WTC11 (cell line): ENCODE results near the gene COL5A1. TPM values are rescaled to one million over a fixed set of nuclear protein-coding genes. Genes with fewer than 3 reads are reported as not detected.

Source experiments
- ATAC-seq: fragments of 200-7000 bp; cut with Tn5 transposase; 2 replicates; pipeline ENCODE4 v1.10.0; 2021; ENCODE audit warnings: mild to moderate bottlenecking, moderate library complexity
- CTCF ChIA-PET: fragments of 300-600 bp; sonication (Branson Sonifier 250); formaldehyde crosslinking; loops from one replicate; lab custom pipeline; 2021; ENCODE audit warnings: antibody characterized with exemption; lab: Charles Lee
- POLR2A ChIA-PET: fragments of 350-600 bp; sonication (Branson Sonifier 250); formaldehyde crosslinking; loops from one replicate; lab custom pipeline; 2021; ENCODE audit warnings: antibody characterized with exemption; lab: Charles Lee
- DNase-seq: peaks from one replicate; pipeline ENCODE4 v3.0.0; 2021; ENCODE audit warnings: low spot score
- H3K27ac Mint-ChIP-seq: 2 replicates; pipeline ENCODE4 v1.8.0; 2021; ENCODE audit warnings: mixed read lengths
- H3K27me3 Mint-ChIP-seq: 2 replicates; pipeline ENCODE4 v1.8.0; 2021; ENCODE audit warnings: low read depth, mild to moderate bottlenecking, moderate library complexity, mixed read lengths
- H3K36me3 Mint-ChIP-seq: 2 replicates; pipeline ENCODE4 v1.8.0; 2021; ENCODE audit warnings: mixed read lengths
- H3K4me1 Mint-ChIP-seq: 2 replicates; pipeline ENCODE4 v1.8.0; 2022; ENCODE audit warnings: mixed read lengths
- H3K4me3 Mint-ChIP-seq: 2 replicates; pipeline ENCODE4 v1.8.0; 2021; ENCODE audit warnings: mild to moderate bottlenecking, moderate library complexity, mixed read lengths
- H3K9me3 Mint-ChIP-seq: 2 replicates; pipeline ENCODE4 v1.8.0; 2021; ENCODE audit warnings: mixed read lengths
- CREB1 ChIP-seq: sonication (generic); formaldehyde crosslinking; IDR thresholded peaks from 2 replicates; pipeline ENCODE4 v1.8.0; 2023; ENCODE audit warnings: mild to moderate bottlenecking, missing genetic modification reagents
- ELF4 ChIP-seq: sonication (generic); formaldehyde crosslinking; IDR thresholded peaks from 2 replicates; pipeline ENCODE4 v1.8.1; 2022; ENCODE audit warnings: low read depth, mild to moderate bottlenecking, moderate library complexity, missing genetic modification reagents
- ESRRA ChIP-seq: sonication (generic); formaldehyde crosslinking; IDR thresholded peaks from 2 replicates; pipeline ENCODE4 v1.8.1; 2022; ENCODE audit warnings: mild to moderate bottlenecking, missing genetic modification reagents, borderline replicate concordance
- FOXJ3 ChIP-seq: sonication (generic); formaldehyde crosslinking; IDR thresholded peaks from 2 replicates; pipeline ENCODE4 v1.9.0; 2021; ENCODE audit warnings: missing genetic modification reagents, mild to moderate bottlenecking, borderline replicate concordance
- GRHL2 ChIP-seq: fragments of 250-450 bp; sonication (Bioruptor Pico); IDR thresholded peaks from 2 replicates; pipeline ENCODE4 v1.8.0; 2022; ENCODE audit warnings: mild to moderate bottlenecking, moderate library complexity; ENCODE audit not compliant: insufficient replicate concordance, severe bottlenecking
- RELA ChIP-seq: sonication (generic); formaldehyde crosslinking; IDR thresholded peaks from 2 replicates; pipeline ENCODE4 v1.8.1; 2022; ENCODE audit warnings: missing genetic modification reagents, mild to moderate bottlenecking, borderline replicate concordance
- SOX15 ChIP-seq: fragments of 250-450 bp; sonication (Bioruptor Pico); IDR thresholded peaks from 2 replicates; pipeline ENCODE4 v1.9.0; 2021; ENCODE audit warnings: mild to moderate bottlenecking
- TP53 ChIP-seq: sonication (generic); formaldehyde crosslinking; IDR thresholded peaks from 2 replicates; pipeline ENCODE4 v1.8.1; 2023; ENCODE audit warnings: mild to moderate bottlenecking, missing genetic modification reagents
- ZBTB21 ChIP-seq: sonication (generic); formaldehyde crosslinking; IDR thresholded peaks from 2 replicates; pipeline ENCODE4 v1.8.1; 2023; ENCODE audit warnings: mild to moderate bottlenecking, missing genetic modification reagents, borderline replicate concordance
- ZNF121 ChIP-seq: sonication (generic); formaldehyde crosslinking; IDR thresholded peaks from 2 replicates; pipeline ENCODE4 v1.8.0; 2023; ENCODE audit warnings: missing genetic modification reagents
- ZNF317 ChIP-seq: sonication (generic); formaldehyde crosslinking; IDR thresholded peaks from 2 replicates; pipeline ENCODE4 v1.8.1; 2023; ENCODE audit warnings: low read depth, mild to moderate bottlenecking, moderate library complexity, missing genetic modification reagents, borderline replicate concordance
- ZNF396 ChIP-seq: fragments of 250-450 bp; sonication (Bioruptor Pico); IDR thresholded peaks from 2 replicates; pipeline ENCODE4 v1.8.0; 2021; ENCODE audit warnings: mild to moderate bottlenecking, moderate library complexity, borderline replicate concordance
- ZNF423 ChIP-seq: fragments of 250-450 bp; sonication (Bioruptor Pico); IDR thresholded peaks from 2 replicates; pipeline ENCODE4 v2.1.2; 2022; ENCODE audit warnings: mild to moderate bottlenecking, moderate library complexity
- total RNA-seq: library from RNA; stranded (reverse); gene quantifications from 3 replicates; pipeline ENCODE4 v1.2.3, GENCODE V29; 2021
- TF ChIP-seq, protein P1 (sequence below): sonication (generic); formaldehyde crosslinking; IDR thresholded peaks from 2 replicates; pipeline ENCODE4 v1.8.0; 2023; ENCODE audit warnings: missing genetic modification reagents
- TF ChIP-seq, protein P2 (sequence below): fragments of 250-450 bp; sonication (Bioruptor Pico); IDR thresholded peaks from 2 replicates; pipeline ENCODE4 v1.9.0; 2021; ENCODE audit warnings: mild to moderate bottlenecking, borderline replicate concordance
- TF ChIP-seq, protein P3 (sequence below): sonication (generic); formaldehyde crosslinking; IDR thresholded peaks from 2 replicates; pipeline ENCODE4 v1.8.0; 2022; ENCODE audit warnings: missing genetic modification reagents
- TF ChIP-seq, protein P4 (sequence below): sonication (generic); formaldehyde crosslinking; IDR thresholded peaks from 2 replicates; pipeline ENCODE4 v1.8.0; 2022; ENCODE audit warnings: mild to moderate bottlenecking, missing genetic modification reagents
- TF ChIP-seq, protein P5 (sequence below): fragments of 200-600 bp; IDR thresholded peaks from 2 replicates; pipeline ENCODE4 v1.8.0; 2022; ENCODE audit warnings: antibody characterized with exemption
- TF ChIP-seq, protein P6 (sequence below): sonication (generic); formaldehyde crosslinking; IDR thresholded peaks from 2 replicates; pipeline ENCODE4 v1.8.0; 2022; ENCODE audit warnings: mild to moderate bottlenecking, missing genetic modification reagents
- TF ChIP-seq, protein P7 (sequence below): sonication (generic); formaldehyde crosslinking; IDR thresholded peaks from 2 replicates; pipeline ENCODE4 v1.8.0; 2022; ENCODE audit warnings: mild to moderate bottlenecking, missing genetic modification reagents

Gene COL5A1
- total RNA-seq, 1 experiment from 2014 or later, result 13.5 TPM

DNA sequence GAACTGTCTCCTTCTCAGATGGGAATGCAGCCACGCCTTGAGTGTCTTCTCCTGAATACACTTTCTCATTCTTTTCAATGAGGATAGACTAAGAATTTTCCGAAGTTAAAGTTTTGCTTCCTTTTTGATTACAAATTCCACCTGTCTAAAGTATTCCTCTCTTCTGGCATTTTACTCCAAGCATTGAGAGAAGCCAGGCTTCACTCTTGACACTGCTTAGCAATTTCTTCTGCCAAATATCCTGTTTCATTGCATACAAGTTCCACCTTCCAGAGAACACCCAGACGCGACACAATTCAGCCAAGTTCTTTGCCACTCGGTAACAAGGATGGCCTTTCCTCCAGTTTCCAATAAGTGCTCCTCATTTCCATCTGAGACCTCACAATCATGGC is 35.6 kb upstream of the COL5A1 start:
- DNase-seq (no peak), ATAC-seq (no peak)
- no peaks in the 10 kb centered on the region for H3K4me1 Mint-ChIP-seq
- H3K27me3 Mint-ChIP-seq, result no peaks in the 10 kb centered on the region
- H3K4me3 Mint-ChIP-seq, result no peak overlapping the region
- CTCF ChIA-PET, result no interaction called here
- H3K36me3 Mint-ChIP-seq, result no peaks in the 10 kb centered on the region
- TF ChIP-seq ESRRA (CRISPR knock-in tag) (no peak), SOX15 (CRISPR knock-in tag) (no peak), ZNF121 (CRISPR knock-in tag) (no peak), ZNF396 (CRISPR knock-in tag) (no peak), CREB1 (no peak), ZNF317 (CRISPR knock-in tag) (no peak), GRHL2 (CRISPR knock-in tag) (no peak), ZNF423 (CRISPR knock-in tag) (no peak)
- TF ChIP-seq, protein P1, sequence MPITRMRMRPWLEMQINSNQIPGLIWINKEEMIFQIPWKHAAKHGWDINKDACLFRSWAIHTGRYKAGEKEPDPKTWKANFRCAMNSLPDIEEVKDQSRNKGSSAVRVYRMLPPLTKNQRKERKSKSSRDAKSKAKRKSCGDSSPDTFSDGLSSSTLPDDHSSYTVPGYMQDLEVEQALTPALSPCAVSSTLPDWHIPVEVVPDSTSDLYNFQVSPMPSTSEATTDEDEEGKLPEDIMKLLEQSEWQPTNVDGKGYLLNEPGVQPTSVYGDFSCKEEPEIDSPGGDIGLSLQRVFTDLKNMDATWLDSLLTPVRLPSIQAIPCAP (CRISPR knock-in tag), result no peak
- TF ChIP-seq, protein P2, sequence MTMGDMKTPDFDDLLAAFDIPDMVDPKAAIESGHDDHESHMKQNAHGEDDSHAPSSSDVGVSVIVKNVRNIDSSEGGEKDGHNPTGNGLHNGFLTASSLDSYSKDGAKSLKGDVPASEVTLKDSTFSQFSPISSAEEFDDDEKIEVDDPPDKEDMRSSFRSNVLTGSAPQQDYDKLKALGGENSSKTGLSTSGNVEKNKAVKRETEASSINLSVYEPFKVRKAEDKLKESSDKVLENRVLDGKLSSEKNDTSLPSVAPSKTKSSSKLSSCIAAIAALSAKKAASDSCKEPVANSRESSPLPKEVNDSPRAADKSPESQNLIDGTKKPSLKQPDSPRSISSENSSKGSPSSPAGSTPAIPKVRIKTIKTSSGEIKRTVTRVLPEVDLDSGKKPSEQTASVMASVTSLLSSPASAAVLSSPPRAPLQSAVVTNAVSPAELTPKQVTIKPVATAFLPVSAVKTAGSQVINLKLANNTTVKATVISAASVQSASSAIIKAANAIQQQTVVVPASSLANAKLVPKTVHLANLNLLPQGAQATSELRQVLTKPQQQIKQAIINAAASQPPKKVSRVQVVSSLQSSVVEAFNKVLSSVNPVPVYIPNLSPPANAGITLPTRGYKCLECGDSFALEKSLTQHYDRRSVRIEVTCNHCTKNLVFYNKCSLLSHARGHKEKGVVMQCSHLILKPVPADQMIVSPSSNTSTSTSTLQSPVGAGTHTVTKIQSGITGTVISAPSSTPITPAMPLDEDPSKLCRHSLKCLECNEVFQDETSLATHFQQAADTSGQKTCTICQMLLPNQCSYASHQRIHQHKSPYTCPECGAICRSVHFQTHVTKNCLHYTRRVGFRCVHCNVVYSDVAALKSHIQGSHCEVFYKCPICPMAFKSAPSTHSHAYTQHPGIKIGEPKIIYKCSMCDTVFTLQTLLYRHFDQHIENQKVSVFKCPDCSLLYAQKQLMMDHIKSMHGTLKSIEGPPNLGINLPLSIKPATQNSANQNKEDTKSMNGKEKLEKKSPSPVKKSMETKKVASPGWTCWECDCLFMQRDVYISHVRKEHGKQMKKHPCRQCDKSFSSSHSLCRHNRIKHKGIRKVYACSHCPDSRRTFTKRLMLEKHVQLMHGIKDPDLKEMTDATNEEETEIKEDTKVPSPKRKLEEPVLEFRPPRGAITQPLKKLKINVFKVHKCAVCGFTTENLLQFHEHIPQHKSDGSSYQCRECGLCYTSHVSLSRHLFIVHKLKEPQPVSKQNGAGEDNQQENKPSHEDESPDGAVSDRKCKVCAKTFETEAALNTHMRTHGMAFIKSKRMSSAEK (CRISPR knock-in tag), result no peak
- 0 out of 2 replicates have a peak, but pooled peaks cover 3% of the 10 kb centered on the region for H3K9me3 Mint-ChIP-seq
- no peak overlapping the region for H3K27ac Mint-ChIP-seq
- POLR2A ChIA-PET, result no interaction called here

DNA sequence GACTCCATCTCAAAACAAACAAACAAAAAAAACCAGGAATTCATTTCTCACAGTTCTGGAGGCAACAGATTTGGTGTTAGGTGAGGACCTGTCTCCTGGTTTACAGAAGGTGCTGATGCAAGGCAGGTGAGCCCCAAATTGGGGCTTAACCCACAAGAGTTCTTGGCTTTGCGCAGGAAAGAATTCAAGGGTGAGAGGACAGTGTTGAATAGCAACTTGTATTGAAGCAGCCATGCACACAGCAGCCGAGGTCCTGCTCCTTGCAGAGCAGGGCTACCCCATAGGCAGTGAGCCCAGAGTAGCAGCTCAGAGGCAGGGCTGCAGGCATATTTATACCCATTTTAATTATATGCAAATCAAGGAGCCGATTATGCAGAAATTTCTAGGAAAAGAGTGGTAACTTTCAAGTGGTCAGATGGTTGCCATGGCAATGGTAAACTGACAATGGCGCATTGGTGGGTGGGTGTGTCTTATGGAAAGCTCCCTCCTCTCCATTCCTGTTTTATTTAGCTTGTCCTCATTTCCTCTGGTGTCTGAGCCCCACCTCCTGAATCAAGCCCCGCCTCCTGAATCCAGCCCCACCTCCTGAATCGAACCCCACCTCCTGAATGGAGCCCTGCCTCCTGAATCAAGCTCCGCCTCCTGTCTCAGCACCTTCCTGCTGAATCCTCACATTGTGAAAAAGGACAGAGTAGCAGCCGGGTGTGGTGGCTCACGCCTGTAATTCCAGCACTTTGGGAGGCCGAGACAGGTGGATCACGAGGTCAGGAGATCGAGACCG is 34.5 kb upstream of the COL5A1 start:
- ATAC-seq (peak; percentile 91), DNase-seq (peak; percentile 70)
- peaks cover 5% of the 10 kb centered on the region for H3K36me3 Mint-ChIP-seq
- H3K4me1 Mint-ChIP-seq, result no peaks in the 10 kb centered on the region
- ChIA-PET CTCF (interaction anchor here (1.0 kb wide), 1 partner anchor 36 kb away, joined by 3 read pairs; no protein-coding TSS in a partner anchor), POLR2A (no interaction called here)
- H3K4me3 Mint-ChIP-seq, result no peak overlapping the region
- H3K9me3 Mint-ChIP-seq, result peaks cover 14% of the 10 kb centered on the region
- H3K27me3 Mint-ChIP-seq, result no peaks in the 10 kb centered on the region; the same call in 1 of the 2 replicates
- no peak overlapping the region for H3K27ac Mint-ChIP-seq
- TF ChIP-seq, protein P3, sequence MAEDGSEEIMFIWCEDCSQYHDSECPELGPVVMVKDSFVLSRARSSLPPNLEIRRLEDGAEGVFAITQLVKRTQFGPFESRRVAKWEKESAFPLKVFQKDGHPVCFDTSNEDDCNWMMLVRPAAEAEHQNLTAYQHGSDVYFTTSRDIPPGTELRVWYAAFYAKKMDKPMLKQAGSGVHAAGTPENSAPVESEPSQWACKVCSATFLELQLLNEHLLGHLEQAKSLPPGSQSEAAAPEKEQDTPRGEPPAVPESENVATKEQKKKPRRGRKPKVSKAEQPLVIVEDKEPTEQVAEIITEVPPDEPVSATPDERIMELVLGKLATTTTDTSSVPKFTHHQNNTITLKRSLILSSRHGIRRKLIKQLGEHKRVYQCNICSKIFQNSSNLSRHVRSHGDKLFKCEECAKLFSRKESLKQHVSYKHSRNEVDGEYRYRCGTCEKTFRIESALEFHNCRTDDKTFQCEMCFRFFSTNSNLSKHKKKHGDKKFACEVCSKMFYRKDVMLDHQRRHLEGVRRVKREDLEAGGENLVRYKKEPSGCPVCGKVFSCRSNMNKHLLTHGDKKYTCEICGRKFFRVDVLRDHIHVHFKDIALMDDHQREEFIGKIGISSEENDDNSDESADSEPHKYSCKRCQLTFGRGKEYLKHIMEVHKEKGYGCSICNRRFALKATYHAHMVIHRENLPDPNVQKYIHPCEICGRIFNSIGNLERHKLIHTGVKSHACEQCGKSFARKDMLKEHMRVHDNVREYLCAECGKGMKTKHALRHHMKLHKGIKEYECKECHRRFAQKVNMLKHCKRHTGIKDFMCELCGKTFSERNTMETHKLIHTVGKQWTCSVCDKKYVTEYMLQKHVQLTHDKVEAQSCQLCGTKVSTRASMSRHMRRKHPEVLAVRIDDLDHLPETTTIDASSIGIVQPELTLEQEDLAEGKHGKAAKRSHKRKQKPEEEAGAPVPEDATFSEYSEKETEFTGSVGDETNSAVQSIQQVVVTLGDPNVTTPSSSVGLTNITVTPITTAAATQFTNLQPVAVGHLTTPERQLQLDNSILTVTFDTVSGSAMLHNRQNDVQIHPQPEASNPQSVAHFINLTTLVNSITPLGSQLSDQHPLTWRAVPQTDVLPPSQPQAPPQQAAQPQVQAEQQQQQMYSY, result no peak
- TF ChIP-seq, protein P4, sequence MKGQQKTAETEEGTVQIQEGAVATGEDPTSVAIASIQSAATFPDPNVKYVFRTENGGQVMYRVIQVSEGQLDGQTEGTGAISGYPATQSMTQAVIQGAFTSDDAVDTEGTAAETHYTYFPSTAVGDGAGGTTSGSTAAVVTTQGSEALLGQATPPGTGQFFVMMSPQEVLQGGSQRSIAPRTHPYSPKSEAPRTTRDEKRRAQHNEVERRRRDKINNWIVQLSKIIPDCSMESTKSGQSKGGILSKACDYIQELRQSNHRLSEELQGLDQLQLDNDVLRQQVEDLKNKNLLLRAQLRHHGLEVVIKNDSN (CRISPR knock-in tag), result no peak
- no peak for TF ChIP-seq ZBTB21 (CRISPR knock-in tag)
- TF ChIP-seq, protein P5, sequence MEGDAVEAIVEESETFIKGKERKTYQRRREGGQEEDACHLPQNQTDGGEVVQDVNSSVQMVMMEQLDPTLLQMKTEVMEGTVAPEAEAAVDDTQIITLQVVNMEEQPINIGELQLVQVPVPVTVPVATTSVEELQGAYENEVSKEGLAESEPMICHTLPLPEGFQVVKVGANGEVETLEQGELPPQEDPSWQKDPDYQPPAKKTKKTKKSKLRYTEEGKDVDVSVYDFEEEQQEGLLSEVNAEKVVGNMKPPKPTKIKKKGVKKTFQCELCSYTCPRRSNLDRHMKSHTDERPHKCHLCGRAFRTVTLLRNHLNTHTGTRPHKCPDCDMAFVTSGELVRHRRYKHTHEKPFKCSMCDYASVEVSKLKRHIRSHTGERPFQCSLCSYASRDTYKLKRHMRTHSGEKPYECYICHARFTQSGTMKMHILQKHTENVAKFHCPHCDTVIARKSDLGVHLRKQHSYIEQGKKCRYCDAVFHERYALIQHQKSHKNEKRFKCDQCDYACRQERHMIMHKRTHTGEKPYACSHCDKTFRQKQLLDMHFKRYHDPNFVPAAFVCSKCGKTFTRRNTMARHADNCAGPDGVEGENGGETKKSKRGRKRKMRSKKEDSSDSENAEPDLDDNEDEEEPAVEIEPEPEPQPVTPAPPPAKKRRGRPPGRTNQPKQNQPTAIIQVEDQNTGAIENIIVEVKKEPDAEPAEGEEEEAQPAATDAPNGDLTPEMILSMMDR, result no peak
- TF ChIP-seq, protein P6, sequence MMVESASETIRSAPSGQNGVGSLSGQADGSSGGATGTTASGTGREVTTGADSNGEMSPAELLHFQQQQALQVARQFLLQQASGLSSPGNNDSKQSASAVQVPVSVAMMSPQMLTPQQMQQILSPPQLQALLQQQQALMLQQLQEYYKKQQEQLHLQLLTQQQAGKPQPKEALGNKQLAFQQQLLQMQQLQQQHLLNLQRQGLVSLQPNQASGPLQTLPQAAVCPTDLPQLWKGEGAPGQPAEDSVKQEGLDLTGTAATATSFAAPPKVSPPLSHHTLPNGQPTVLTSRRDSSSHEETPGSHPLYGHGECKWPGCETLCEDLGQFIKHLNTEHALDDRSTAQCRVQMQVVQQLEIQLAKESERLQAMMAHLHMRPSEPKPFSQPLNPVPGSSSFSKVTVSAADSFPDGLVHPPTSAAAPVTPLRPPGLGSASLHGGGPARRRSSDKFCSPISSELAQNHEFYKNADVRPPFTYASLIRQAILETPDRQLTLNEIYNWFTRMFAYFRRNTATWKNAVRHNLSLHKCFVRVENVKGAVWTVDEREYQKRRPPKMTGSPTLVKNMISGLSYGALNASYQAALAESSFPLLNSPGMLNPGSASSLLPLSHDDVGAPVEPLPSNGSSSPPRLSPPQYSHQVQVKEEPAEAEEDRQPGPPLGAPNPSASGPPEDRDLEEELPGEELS (CRISPR knock-in tag), result no peak
- no peak for TF ChIP-seq ELF4 (CRISPR knock-in tag)
- TF ChIP-seq, protein P7, sequence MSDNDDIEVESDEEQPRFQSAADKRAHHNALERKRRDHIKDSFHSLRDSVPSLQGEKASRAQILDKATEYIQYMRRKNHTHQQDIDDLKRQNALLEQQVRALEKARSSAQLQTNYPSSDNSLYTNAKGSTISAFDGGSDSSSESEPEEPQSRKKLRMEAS (CRISPR knock-in tag), result no peak
- TF ChIP-seq ZNF317 (CRISPR knock-in tag), result no peak
- no peak for TF ChIP-seq TP53
- no peak for TF ChIP-seq RELA
- no peak for TF ChIP-seq GRHL2 (CRISPR knock-in tag)
- no peak for TF ChIP-seq FOXJ3 (CRISPR knock-in tag)
